Gastrocnemius medialis (tissue), 4 donors: ENCODE data around the gene CIITA. TPM values are rescaled to one million over a fixed set of nuclear protein-coding genes. Genes with fewer than 3 reads are reported as not detected.
A peak's percentile ranks its signal among the peaks of the same experiment; 100 is the strongest.

Experiments
- ATAC-seq, 2 donors: fragments of 150-250 bp; one replicate each; pipeline ENCODE4 v1.9.1; 2016
- DNase-seq, 2 donors: peaks; one replicate each; pipeline ENCODE4 v3.0.0-alpha.2; 2019
- H3K27ac ChIP-seq, 4 donors: fragments of 200-600 bp; sonication (generic); 1 replicate in 1 of 4; 2 replicates in 3 of 4; pipeline ENCODE4 v1.5.1; 2016 to 2018; ENCODE audit warnings: mild to moderate bottlenecking in 2 of 4, moderate library complexity in 1 of 4
- H3K27me3 ChIP-seq, 3 donors: fragments of 200-600 bp; sonication (generic) in 2 of 3; 1 replicate in 1 of 3; 2 replicates in 2 of 3; pipeline versions ENCODE4 v1.5.1 to v1.6.0; 2016 to 2019; ENCODE audit warnings: mild to moderate bottlenecking in 1 of 3, moderate library complexity in 1 of 3
- H3K36me3 ChIP-seq, 2 donors: fragments of 200-600 bp; sonication (generic) in 1 of 2; one replicate each; pipeline ENCODE4 v1.5.1; 2017 to 2018
- H3K4me1 ChIP-seq, 2 donors: fragments of 200-600 bp; sonication (generic) in 1 of 2; one replicate each; pipeline ENCODE4 v1.5.1; 2016 to 2017; ENCODE audit warnings: mild to moderate bottlenecking in 2 of 2
- H3K4me3 ChIP-seq, 4 donors: fragments of 200-600 bp; sonication (generic) in 3 of 4; 1 replicate in 1 of 4; 2 replicates in 3 of 4; pipeline ENCODE4 v1.5.1; 2016 to 2019; ENCODE audit warnings: mild to moderate bottlenecking in 2 of 4
- H3K9me3 ChIP-seq, 3 donors: fragments of 200-600 bp; sonication (generic) in 2 of 3; 1 replicate in 1 of 3; 2 replicates in 2 of 3; pipeline ENCODE4 v1.5.1; 2016 to 2019
- CTCF ChIP-seq, 5 experiments: fragments of 450-650 bp in 3 of 5; fragments of 200-600 bp in 2 of 5; sonication (generic) in 2 of 5; IDR thresholded peaks in 4 of 5; conservative IDR thresholded peaks in 1 of 5; 1 replicate in 4 of 5; 2 replicates in 1 of 5; pipeline ENCODE4 v1.5.1; 2016 to 2019; ENCODE audit warnings: antibody characterized with exemption in 5 of 5, mild to moderate bottlenecking in 3 of 5, moderate library complexity in 3 of 5
- POLR2A ChIP-seq, 2 donors: fragments of 450-650 bp; IDR thresholded peaks; one replicate each; pipeline ENCODE4 v1.6.1; 2017; ENCODE audit warnings: antibody characterized with exemption in 2 of 2, mild to moderate bottlenecking in 2 of 2, moderate library complexity in 2 of 2
- in situ Hi-C, 4 donors: fragments of 200-750 bp; cut with MboI; loops; one replicate each; pipeline versions ENCODE4 v1.15.0 to v1.8.0; 2017; ENCODE audit warnings: low sequenced_read_pairs in 4 of 4
- intact Hi-C: fragments of 100-400 bp; cut with DNase I; formaldehyde crosslinking; loops from one replicate; pipeline ENCODE4 v1.15.1; 2023; ENCODE audit warnings: low total_unique reads
- total RNA-seq, 4 donors: library from RNA; depleted of rRNA; stranded (reverse); fragments of >200 nt; gene quantifications; one replicate each; pipeline versions ENCODE4 v1.1.0 to v1.2.3, GENCODE V29; 2016

Gene CIITA
- total RNA-seq, 4 donors from 2014 or later, result 2.3 to 9.1 (median 5.1) TPM

GRCh38 chr16:10930755-10931093 lies 53.7 kb downstream of the CIITA start:
- intact Hi-C loops, result no loop called here
- H3K4me1 ChIP-seq, result peaks cover 47 to 49% of the 10 kb centered on the region in 2 donors
- H3K4me3 ChIP-seq, result no peak overlapping the region
- H3K9me3 ChIP-seq, result no peaks in the 10 kb centered on the region
- in situ Hi-C loops, result no loop called here
- TF ChIP-seq CTCF (IDR thresholded peaks at IDR 0.05 in 4 of 5, conservative IDR thresholded peaks at IDR 0.05 in 1 of 5) (no peak), POLR2A (IDR thresholded peaks at IDR 0.05) (no peak)
- peaks cover 0 to 24% of the 10 kb centered on the region in 2 donors for H3K36me3 ChIP-seq
- no peaks in the 10 kb centered on the region for H3K27me3 ChIP-seq
- ATAC-seq (no peak), DNase-seq (no peak)
- H3K27ac ChIP-seq, result peak overlapping the region in 2 of 4 donors; percentile 31 to 51

GRCh38 chr16:10931134-10931533 lies 54.1 kb downstream of the CIITA start:
- no peak for ATAC-seq
- Histone ChIP-seq H3K27me3 (no peaks in the 10 kb centered on the region), H3K27ac (peak overlapping the region in 3 of 4 donors; percentile 28 to 37 (median 31)), H3K36me3 (peaks cover 0 to 23% of the 10 kb centered on the region in 2 donors), H3K9me3 (no peaks in the 10 kb centered on the region), H3K4me3 (no peak overlapping the region), H3K4me1 (peaks cover 51 to 53% of the 10 kb centered on the region in 2 donors)
- no peak for TF ChIP-seq CTCF (IDR thresholded peaks at IDR 0.05 in 4 of 5, conservative IDR thresholded peaks at IDR 0.05 in 1 of 5)
- TF ChIP-seq POLR2A (IDR thresholded peaks at IDR 0.05), result no peak
- in situ Hi-C loops (no loop called here), intact Hi-C loops (no loop called here)
- DNase-seq, result no peak

- Histone ChIP-seq H3K36me3 (peaks cover 0 to 21% of the 10 kb centered on the region in 2 donors), H3K4me1 (peaks cover 61 to 63% of the 10 kb centered on the region in 2 donors), H3K27ac (peak overlapping the region in 2 of 4 donors; percentile 28 to 37), H3K27me3 (no peaks in the 10 kb centered on the region), H3K9me3 (no peaks in the 10 kb centered on the region), H3K4me3 (no peak overlapping the region)
- no peak for DNase-seq
- intact Hi-C loops (no loop called here), in situ Hi-C loops (no loop called here)
- no peak for ATAC-seq
- TF ChIP-seq CTCF (IDR thresholded peaks at IDR 0.05 in 4 of 5, conservative IDR thresholded peaks at IDR 0.05 in 1 of 5) (no peak), POLR2A (IDR thresholded peaks at IDR 0.05) (no peak)
Measured at GRCh38 chr16:10931977-10932632, 55.1 kb downstream of the CIITA start.

- in situ Hi-C loops, result no loop called here
- Histone ChIP-seq H3K27me3 (no peaks in the 10 kb centered on the region), H3K9me3 (no peaks in the 10 kb centered on the region), H3K36me3 (peaks cover 0 to 11% of the 10 kb centered on the region in 2 donors), H3K4me3 (no peak overlapping the region), H3K4me1 (peaks cover 71 to 73% of the 10 kb centered on the region in 2 donors), H3K27ac (peak overlapping the region; percentile 91 to 96 (median 94))
- ATAC-seq, result no peak
- intact Hi-C loops, result no loop called here
- DNase-seq, result no peak
- TF ChIP-seq CTCF (IDR thresholded peaks at IDR 0.05 in 4 of 5, conservative IDR thresholded peaks at IDR 0.05 in 1 of 5) (no peak), POLR2A (IDR thresholded peaks at IDR 0.05) (no peak)
Measured at GRCh38 chr16:10932959-10933710, 56.1 kb downstream of the CIITA start.
